ENCODE data around the gene CYP2C8. TPM values are rescaled to one million over a fixed set of nuclear protein-coding genes. Genes with fewer than 3 reads are reported as not detected.
"Not testable (repeated sequence)": the region's sequence is repeated elsewhere in the genome, so short reads cannot be mapped to it uniquely, and the experiment has no call there.

Gene CYP2C8
- total and polyA plus RNA-seq, 12 donors: 0.28 to 11.0 (median 2.7) TPM; not detected in 1

GRCh38 chr10:95077556-95077955 lies 8.3 kb upstream of the CYP2C8 start:
- H3K27me3 ChIP-seq: no peaks in the 10 kb centered on the region
- H3K36me3 ChIP-seq (replicated peaks in 1 of 2): no peaks in the 10 kb centered on the region
- no peaks in the 10 kb centered on the region for H3K9me3 ChIP-seq (replicated peaks in 1 of 3)
- intact Hi-C loops (cut with DNase I): no loop called here
- no peaks in the 10 kb centered on the region for H3K4me1 ChIP-seq (replicated peaks in 1 of 2)
- TF ChIP-seq, protein P1, sequence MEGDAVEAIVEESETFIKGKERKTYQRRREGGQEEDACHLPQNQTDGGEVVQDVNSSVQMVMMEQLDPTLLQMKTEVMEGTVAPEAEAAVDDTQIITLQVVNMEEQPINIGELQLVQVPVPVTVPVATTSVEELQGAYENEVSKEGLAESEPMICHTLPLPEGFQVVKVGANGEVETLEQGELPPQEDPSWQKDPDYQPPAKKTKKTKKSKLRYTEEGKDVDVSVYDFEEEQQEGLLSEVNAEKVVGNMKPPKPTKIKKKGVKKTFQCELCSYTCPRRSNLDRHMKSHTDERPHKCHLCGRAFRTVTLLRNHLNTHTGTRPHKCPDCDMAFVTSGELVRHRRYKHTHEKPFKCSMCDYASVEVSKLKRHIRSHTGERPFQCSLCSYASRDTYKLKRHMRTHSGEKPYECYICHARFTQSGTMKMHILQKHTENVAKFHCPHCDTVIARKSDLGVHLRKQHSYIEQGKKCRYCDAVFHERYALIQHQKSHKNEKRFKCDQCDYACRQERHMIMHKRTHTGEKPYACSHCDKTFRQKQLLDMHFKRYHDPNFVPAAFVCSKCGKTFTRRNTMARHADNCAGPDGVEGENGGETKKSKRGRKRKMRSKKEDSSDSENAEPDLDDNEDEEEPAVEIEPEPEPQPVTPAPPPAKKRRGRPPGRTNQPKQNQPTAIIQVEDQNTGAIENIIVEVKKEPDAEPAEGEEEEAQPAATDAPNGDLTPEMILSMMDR (IDR thresholded peaks at IDR 0.05): no peak
- no peak for TF ChIP-seq POLR2A (IDR thresholded peaks at IDR 0.05)
- no peak for DNase-seq
- no peak overlapping the region for H3K27ac ChIP-seq
- H3K4me3 ChIP-seq: no peak overlapping the region

- TF ChIP-seq POLR2A (IDR thresholded peaks at IDR 0.05): no peak
- TF ChIP-seq, protein P1 (IDR thresholded peaks at IDR 0.05): no peak
- Histone ChIP-seq H3K36me3 (replicated peaks in 1 of 2) (no peaks in the 10 kb centered on the region), H3K27me3 (no peaks in the 10 kb centered on the region), H3K4me3 (no peak overlapping the region), H3K9me3 (replicated peaks in 1 of 3) (no peaks in the 10 kb centered on the region), H3K27ac (no peak overlapping the region), H3K4me1 (replicated peaks in 1 of 2) (no peaks in the 10 kb centered on the region)
- intact Hi-C loops (cut with DNase I): no loop called here
- WGBS, 4 donors: 42 to 56% (median 55%) methylated on average over 3 of the region's 3 CpGs
- DNase-seq: no peak
Measured at GRCh38 chr10:95071107-95071660, 1.9 kb upstream of the CYP2C8 start.

DNA sequence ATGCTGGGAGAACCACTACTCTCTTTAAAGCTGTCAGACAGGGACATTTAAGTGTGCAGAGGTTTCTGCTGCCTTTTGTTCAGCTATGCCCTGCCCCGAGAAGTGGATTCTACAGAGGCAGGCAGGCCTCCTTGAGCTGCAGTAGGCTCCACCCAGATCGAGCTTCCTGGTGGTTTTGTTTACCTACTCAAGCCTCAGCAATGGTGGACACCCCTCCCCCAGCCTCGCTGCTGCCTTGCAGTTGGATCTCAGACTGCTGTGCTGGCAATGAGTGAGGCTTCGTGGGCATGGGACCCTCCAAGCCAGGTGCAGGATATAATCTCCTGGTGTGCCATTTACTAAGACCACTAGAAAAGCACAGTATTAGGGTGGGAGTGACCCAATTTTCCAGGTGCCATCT lies 5.2 kb downstream of the CYP2C8 start:
- DNase-seq; intact Hi-C loops (cut with DNase I); H3K36me3 ChIP-seq (replicated peaks in 1 of 2); H3K9me3 ChIP-seq (replicated peaks in 1 of 3); H3K27me3 ChIP-seq; H3K4me1 ChIP-seq (replicated peaks in 1 of 2); H3K4me3 ChIP-seq; H3K27ac ChIP-seq: not testable (repeated sequence)
- WGBS, 4 donors: 72 to 89% (median 79%) methylated on average over 1 to 4 of the region's 4 CpGs

DNA sequence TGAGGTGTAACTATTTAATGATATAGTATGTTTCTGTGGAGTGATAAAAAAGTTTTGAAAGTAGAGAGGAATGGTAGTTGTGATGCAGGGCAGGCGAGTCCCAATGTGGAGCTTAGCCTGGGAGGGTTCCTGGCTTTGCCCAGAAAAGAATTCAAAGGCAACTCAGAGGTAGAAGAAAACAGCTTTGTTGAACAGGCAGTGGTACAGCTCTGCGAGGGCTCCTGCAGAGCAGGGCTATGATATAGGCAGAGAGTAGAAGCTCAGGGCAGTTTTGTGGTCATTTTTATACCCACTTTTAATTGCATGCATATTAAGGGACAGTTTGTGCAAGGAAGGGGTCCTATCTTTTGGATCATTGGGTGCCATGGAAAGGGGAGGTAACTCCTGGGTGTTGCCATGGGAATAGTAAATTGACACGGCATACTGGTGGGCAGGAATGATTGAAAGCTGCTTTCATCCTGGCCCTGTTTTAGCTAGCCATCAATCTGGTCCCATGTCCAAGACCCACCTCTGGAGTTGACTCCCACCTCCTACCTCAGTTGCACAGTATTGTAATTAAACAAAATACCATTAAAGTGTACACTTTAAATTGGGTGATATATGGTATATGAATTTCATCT lies 12.4 kb downstream of the CYP2C8 start:
- no peak for TF ChIP-seq POLR2A (IDR thresholded peaks at IDR 0.05)
- TF ChIP-seq, protein P1 (IDR thresholded peaks at IDR 0.05): no peak

GRCh38 chr10:95049919-95050318 lies 19.4 kb downstream of the CYP2C8 start:
- Histone ChIP-seq H3K27me3 (no peaks in the 10 kb centered on the region), H3K4me1 (replicated peaks in 1 of 2) (no peaks in the 10 kb centered on the region), H3K9me3 (replicated peaks in 1 of 3) (no peaks in the 10 kb centered on the region), H3K4me3 (no peak overlapping the region), H3K36me3 (replicated peaks in 1 of 2) (no peaks in the 10 kb centered on the region), H3K27ac (no peak overlapping the region)
- intact Hi-C loops (cut with DNase I): no loop called here
- no peak for DNase-seq
- 73 to 89% (median 82%) methylated on average over 2 of the region's 2 CpGs; no CpG with 5 or more reads in 1 of the 4 donors for WGBS, 4 donors
- TF ChIP-seq, protein P1 (IDR thresholded peaks at IDR 0.05): no peak
- no peak for TF ChIP-seq POLR2A (IDR thresholded peaks at IDR 0.05)

More for the DNA sequence above, 12.4 kb downstream of the CYP2C8 start:
- Histone ChIP-seq H3K4me1 (replicated peaks in 1 of 2) (no peaks in the 10 kb centered on the region), H3K36me3 (replicated peaks in 1 of 2) (no peaks in the 10 kb centered on the region), H3K9me3 (replicated peaks in 1 of 3) (no peaks in the 10 kb centered on the region), H3K27me3 (no peaks in the 10 kb centered on the region), H3K27ac (no peak overlapping the region), H3K4me3 (no peak overlapping the region)
- DNase-seq: no peak
- intact Hi-C loops (cut with DNase I): no loop called here
- WGBS, 4 donors: 72 to 85% (median 80%) methylated on average over 3 of the region's 3 CpGs
